HG02759 (cell line): ENCODE measurements around the gene UBTD2.
A peak's percentile ranks its signal among the peaks of the same experiment; 100 is the strongest.
"Not testable (repeated sequence)": the region's sequence is repeated elsewhere in the genome, so short reads cannot be mapped to it uniquely, and the experiment has no call there.

Experiments
- ATAC-seq: cut with Tn5 transposase; IDR thresholded peaks from one replicate; pipeline ENCODE4 v1.9.1; 2021; ENCODE audit warnings: mild to moderate bottlenecking, moderate library complexity; ENCODE audit not compliant: unreplicated experiment

Gene UBTD2

DNA sequence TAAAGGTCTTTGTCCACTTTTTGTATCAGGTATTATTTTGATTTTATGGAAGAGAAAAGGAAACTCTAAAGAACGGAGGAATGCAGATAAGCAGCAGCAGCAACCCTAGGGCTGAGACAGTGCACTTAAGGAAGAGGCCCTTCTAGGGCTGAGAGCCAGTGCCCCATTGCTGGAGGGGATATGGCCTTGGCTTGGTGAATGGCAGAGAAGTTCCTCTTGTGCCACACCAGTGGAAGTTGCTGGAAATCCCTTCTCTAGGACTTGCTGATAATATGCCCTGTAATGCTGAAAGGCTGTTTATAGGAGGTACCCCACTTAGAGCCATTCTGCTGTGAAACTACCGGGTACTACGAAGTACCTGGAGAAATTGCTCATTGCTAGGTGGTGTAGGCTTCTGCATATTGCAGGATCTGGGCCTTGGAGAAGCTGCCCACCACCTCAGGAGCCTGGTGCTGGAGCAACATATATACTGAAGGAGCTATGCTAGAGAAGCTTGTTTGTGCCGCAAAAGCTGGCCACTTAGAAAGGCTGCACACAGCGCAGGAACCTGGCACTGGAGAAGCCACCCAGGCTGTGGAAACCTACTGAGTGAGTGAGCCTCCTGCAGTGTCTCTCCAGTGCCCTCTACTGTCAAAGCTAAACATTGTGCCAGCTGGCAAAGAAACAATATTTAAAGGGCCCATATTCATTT lies 9.6 kb upstream of the UBTD2 start:
- ATAC-seq: peak; percentile 88

- ATAC-seq: not testable (repeated sequence)
These were observed 8.3 kb upstream of the UBTD2 start for GRCh38 chr5:172291837-172292236.

- no peak for ATAC-seq
These were observed 4.9 kb upstream of the UBTD2 start for GRCh38 chr5:172288465-172288864.

- not testable (repeated sequence) for ATAC-seq
These were observed 3.6 kb upstream of the UBTD2 start for GRCh38 chr5:172287140-172287539.

- ATAC-seq: no peak
These were observed 1.9 kb upstream of the UBTD2 start for GRCh38 chr5:172285226-172286143.

- ATAC-seq: no peak
These were observed 1.0 kb upstream of the UBTD2 start for GRCh38 chr5:172284611-172284980.

GRCh38 chr5:172283862-172284610 lies 472 bp upstream of the UBTD2 start:
- peak; percentile 87 for ATAC-seq

- no peak for ATAC-seq
These were observed 1.1 kb downstream of the UBTD2 start for GRCh38 chr5:172282272-172283019.

DNA sequence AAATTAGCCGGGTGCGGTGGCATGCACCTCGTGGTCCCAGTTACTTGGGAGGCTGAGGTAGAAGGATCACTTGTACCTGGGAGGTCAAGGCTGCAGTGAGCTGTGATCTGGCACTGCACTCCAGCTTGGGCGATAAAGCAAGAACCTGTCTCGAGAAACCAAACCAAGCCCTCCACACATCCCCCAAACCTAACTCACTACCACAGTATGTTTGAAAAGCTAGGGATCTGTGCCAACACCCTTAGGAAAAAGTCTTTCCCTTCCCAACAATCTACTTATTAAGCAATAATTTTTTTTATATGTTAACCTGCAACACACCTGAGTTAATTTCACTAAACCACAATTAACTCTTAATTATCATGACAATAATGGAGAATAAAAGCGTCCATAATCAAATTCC lies 2.2 kb downstream of the UBTD2 start:
- ATAC-seq: no peak

DNA sequence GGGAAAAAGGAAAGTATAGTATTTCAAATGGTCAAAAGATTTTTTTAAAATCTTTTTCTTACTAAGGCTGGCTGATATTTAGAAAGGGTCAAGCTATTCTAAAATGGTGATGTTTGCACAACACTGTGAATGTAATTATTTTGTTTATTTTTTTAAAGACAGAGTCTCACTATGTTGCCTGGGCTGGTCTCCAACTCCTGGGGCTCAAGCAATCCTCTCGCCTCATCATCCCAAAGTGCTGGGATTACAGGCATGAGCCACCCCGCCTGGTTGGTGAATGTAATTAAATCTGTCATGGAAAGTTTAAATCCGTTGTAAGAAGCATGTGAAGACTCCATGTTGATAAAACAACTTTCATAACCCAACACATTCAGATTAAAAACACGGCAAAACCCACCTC lies 2.6 kb downstream of the UBTD2 start:
- no peak for ATAC-seq

- ATAC-seq: no peak
These were observed 3.2 kb downstream of the UBTD2 start for GRCh38 chr5:172280317-172280716.

- ATAC-seq: no peak
These were observed 5.2 kb downstream of the UBTD2 start for GRCh38 chr5:172278356-172278755.

- ATAC-seq: no peak
These were observed 7.3 kb downstream of the UBTD2 start for GRCh38 chr5:172276214-172276613.

DNA sequence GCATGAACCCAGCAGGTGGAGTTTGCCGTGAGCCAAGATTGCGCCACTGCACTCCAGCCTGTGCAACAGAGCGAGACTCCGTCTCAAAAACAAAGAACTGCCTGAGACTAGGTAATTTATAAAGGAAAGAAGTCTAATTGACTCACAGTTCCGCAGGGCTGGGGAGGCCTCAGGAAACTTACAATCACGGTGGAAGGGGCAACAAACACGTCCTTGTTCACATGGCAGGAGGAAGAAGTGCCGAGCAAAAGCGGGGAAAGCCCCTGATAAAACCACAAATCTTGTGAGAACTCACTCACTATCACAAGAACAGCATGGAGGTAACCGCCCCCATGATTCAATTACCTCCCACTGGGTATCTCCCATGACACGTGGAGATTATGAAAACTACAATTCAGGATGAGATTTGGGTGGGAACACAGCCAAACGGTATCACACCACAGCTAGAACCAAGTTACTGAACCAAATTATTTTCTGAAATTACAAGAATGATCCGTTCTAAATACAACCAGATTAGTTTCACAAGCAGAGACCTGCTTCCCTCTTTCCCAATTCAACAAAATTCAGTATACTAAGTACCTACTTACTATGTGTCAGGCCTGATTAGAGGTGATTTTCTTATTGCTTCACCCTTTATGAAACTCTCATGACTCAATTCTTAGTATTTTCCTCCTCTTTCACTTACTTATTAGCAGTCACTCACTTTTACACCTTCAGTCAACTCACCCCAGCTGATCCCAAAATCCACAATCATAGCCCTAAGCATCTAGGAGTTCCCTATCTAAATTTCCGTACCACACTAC lies 8.4 kb downstream of the UBTD2 start:
- peak; percentile 39 for ATAC-seq

DNA sequence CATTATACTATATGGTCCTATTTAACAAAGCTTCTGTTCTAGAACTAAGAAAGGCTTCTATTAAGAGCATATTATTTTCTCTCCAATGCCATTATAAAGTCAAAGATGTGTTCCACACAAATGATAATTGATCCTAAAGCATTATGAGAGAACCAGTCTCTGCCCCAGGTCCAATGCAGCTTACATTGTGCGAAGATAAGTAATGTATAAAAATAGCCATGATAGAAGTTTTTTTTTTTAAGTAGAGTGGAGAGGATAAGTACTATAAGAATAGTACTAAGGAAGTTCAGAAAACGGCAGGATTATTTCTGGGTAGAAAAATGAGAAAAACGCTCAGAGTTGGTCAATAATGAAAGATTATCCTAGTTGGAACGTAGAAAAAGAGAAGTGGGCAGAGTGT lies 15.6 kb downstream of the UBTD2 start:
- ATAC-seq: no peak

DNA sequence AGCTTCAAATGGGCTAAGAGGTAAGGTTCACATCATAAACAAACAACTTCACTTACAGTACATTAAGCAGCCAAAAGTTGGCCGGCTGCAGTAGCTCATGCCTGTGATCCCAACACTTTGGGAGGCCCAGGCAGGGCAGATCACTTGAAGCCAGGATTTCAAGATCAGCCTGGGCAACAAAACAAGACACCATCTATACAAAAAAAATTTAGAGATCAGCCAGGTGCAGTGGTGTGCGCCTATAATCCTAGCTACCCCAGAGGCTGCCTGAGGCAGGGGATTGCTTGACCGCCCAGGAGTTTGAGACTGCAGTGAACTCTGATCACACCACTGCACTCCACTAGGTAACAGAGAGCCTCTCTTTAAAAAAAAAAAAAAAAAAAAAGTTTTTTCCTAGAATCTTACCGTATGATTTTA lies 16.9 kb downstream of the UBTD2 start:
- no peak for ATAC-seq

DNA sequence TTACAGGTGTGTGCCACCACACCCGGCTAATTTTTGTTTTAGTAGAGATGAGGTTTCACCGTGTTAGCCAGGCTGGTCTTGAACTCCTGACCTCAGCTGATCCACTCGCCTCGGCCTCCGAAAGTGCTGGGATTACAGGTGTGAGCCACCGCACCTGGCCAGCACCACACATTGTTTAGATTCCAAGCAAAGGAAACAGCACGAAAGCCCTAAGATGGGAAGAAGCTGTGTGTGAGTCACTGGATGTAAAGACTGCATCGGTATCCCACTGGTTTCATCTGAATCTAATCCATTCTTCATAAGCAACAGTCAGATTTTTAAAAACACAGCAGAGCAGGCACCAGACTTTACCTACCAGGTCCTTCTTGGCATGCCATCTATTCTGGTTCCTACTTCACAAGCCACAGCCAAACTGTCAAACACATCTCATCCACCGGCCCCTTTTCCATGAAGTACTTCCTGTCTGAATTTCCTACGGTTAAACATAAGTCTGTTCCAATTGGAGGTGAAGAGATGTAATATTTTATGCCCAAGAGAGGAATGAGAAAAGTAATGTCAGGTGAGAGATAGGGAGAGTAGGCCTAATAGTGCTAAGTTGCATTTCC lies 17.4 kb downstream of the UBTD2 start:
- ATAC-seq: no peak

DNA sequence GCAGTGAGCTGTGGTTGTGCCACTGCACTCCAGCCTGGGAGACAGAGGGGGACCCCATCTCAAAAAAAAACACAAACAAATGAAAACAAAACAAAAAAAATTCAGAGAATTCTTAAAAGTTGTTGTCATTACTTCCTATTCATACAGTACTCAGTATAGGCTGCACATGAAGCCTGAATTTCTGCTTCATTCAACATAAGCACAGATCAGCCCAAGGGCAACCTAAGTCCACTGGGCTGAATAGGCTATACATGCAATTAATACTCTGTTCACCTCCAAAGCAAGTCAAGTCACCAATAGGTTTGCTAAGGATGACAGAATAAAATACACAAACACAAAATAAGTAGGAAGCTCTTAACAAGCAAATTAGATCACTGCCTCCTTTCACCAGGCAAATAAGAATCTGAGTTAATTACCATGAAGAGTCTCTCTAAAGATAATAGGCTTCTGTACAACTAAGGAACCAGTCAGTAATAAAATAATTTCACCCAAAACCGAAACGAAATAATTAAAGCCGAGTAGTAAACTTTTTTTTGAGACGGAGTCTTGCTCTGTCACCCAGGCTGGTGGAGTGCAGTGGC lies 18.7 kb downstream of the UBTD2 start:
- ATAC-seq: no peak

DNA sequence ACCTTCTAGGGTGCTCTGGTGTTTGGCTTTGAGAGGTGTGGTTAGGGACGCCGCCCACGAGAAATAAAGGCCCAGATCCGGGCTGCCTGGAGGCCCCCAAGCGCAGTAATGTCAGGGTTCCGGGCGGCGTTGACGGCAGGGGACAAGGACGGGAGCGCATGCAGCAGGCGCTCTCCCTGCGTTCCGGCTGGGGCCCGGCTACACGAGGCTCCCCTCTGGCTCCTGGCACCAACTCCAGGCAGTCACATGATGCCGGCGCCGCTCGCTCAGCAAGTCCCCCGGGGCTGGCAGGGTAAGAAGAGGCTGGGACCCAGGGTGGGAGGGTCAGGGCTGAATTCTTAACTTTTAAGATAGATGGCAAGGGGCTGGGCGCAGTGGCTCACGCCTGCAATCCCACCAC lies 28.1 kb downstream of the UBTD2 start:
- no peak for ATAC-seq
